Renal cortex interstitium (tissue), 11 donors: Measurements from ENCODE around the gene LRRC34. TPM values are rescaled to one million over a fixed set of nuclear protein-coding genes. Genes with fewer than 3 reads are reported as not detected.

Experiments used
- DNase-seq, 11 donors: peaks; one replicate each; pipeline ENCODE4 v3.0.0-alpha.2; 2013; ENCODE audit warnings: low read depth in 9 of 11, low spot score in 4 of 11; ENCODE audit errors: extremely low read depth in 1 of 11
- polyA plus RNA-seq, 3 donors: library from polyadenylated mRNA; unstranded; fragments of 120-200 nt; gene quantifications; one replicate each; pipeline ENCODE4 v1.2.1, GENCODE V29; 2013; ENCODE audit not compliant: insufficient read length in 3 of 3

Gene LRRC34
- polyA plus RNA-seq, 3 donors: 9.5 to 18.8 (median 12.3) TPM

DNA sequence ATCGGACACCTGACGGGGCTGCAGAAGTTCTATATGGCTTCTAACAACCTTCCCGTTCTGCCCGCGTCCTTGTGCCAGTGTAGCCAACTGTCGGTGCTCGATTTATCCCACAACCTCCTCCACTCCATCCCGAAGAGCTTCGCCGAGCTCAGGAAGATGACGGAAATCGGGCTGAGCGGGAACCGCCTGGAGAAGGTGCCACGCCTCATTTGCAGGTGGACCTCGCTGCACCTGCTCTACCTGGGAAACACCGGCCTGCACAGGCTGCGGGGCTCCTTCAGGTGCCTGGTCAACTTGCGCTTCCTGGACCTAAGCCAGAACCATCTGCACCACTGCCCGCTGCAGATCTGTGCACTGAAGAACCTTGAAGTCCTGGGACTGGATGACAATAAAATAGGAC is 9.8 kb upstream of the LRRC34 start:
- no peak for DNase-seq

DNA sequence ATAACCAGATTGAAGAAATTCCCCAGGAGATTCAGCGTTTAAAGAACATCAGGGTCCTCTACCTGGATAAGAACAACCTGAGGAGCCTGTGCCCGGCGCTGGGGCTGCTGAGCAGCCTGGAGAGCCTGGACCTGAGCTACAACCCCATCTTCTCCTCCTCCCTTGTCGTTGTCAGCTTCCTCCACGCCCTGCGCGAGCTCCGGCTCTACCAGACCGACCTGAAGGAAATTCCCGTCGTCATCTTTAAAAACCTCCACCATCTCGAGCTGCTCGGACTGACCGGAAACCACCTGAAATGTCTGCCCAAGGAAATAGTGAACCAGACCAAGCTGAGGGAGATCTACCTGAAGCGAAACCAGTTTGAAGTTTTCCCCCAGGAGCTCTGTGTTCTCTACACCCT is 9.4 kb upstream of the LRRC34 start:
- no peak for DNase-seq

DNA sequence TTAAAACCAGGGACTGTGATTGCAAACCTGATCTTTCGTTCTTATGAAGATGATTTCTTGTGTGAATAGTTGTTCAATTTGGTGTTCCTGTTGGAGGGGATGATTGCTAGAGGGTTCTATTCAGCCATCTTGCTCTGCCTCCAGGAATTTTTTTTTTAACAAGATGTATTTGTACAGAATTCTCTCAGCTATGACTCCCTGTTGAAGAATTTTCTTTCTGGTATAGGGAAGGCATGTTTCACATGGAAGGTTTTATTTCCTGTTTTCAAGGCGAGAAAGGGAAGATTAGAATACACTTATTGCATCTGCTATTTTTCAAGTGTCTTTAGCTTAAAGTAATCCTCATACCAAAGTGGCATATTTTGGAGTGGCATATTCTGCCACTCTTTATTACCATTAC is 5.6 kb upstream of the LRRC34 start:
- no peak for DNase-seq

DNA sequence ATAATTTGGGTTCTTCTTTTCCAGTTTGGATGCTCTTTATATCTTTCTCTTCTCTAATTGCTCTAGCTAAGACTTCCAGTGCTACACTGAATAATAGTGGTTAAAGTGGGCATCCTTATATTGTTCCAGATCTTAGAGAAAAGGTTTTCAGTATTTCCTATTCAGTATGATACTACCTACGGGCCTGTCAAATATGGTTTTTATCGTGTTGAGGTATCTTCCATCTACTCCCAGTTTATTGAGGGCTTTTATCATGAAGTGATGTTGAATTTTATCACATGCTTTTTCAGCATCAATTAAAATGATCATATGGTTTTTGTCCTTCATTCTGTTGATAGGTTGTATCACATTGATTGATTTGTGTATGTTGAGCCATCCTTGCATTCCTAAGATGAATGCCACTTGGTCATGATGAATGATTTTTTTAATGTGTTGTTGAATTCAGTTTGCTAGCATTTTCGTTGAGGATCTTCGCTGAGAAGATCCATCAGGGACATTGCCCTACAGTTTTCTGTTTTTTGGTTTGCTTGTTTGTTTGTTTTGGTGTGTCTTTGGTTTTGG is 3.0 kb upstream of the LRRC34 start:
- no peak for DNase-seq

DNA sequence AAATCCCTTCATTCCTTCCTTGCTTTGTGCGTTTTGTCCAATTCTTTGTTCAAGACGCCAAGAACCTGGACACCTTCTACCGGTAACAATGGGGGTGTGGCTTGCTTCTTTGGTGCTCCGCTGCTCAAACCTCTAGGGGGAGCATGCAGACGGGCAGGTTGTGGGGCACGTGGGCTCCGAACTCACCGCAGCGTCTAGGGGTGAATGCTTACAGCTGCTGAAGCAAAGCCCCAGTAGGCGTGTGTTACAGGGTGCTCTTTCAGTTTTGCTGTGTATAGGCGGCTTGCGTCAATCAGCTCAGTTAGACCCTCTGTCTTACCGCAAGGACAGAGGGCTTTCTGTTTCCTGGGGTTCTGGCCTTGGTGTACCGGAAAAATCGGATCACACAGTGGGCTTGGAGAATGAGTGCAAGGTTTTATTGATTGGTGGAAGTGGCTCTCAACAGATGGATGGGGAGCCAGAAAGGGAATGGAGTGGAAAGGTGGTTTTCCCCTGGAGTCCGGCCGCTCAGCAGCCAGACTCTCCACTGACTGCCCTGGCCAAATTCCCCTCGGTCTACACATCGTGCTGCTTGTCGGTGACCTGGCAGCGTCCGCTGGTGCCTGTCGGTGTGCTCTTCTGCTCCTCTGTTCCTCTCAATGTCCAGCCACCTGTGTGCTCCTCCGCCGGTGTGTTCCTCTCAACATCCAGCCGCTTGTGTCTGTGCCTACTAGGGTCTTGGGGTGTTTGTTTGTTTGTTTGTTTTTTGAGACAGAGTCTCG is 1.2 kb upstream of the LRRC34 start:
- DNase-seq: peak in 1 of 11 donors; percentile 13

DNA sequence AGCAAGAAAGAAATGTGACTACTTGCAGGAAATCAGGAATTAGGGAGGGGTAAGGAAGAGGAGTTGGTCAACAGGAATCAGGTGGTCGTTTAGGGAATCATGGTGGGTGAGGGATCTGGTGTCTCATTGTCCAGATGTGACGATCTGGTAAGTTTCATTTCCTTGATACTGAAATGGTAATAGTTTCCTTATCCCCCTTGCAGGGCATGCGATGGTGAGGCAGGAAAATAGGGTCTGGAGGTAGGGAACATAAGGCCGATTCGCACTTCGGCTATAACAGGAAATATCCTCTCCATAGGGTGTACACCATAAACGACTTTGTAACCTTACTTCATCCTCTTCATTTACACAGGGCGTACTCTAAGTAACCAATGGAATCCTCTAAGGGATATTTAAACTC is 574 bp upstream of the LRRC34 start:
- peak in 1 of 11 donors; percentile 20 for DNase-seq

DNA sequence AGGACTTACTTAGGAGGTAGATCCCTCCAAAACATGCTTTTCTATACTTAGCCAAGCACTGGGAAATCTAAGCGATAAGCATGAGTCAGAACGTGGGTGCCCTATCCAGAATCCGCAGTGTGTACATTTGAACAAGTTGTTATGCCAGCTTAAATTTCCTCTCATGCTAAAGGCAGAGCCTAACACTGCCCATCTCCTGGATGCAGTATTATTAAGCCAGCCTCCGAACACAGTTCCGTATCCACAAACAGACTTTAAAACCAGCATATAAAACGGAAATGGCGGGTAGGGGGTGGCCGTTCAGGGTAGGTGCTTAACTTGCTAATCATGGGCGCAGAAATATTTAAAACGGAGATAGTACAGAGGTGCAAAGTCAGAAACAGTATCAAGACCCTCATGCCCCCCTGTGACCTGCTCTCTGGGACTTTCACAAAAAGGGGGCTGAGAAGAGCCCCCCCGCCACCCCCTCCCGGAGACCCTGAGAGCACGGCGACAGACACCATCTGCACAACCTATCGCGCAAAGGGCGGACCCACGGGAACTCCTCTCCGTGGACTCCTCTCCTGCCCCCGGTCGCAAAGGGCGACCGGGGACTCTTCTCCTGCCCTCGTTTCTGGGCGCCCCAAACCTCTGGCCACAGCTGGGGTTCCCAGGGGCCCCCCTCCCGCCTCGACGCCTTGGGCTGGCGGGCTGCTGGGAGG is 923 bp downstream of the LRRC34 start:
- peak in 7 of 11 donors; percentile 7 to 51 (median 34) for DNase-seq

DNA sequence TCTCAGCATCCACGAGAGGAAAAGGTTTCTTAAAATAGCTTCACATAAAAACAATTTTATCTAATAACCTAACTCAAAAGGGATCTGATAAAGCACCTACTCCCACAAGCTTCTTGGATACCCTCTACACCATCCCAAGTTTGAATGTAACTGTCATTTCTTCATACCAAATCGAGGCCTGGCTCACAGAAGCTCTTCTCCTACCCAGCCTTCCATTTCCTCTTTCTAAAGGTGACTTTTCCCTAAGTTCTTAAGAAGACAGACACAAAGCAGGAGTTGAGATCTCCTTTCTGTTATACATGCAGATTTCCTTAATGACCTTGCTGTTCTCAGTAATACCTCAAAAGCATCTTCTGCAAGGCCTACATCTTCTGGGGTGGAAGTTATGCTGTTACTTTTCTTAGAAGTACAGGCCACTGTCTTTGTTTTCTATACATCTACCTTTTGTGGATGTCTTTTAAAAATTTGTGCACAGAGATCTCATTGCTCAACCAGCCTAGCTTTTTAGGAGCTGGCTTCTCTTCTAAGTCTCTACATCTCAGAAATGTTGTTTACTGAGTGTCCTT is 3.4 kb downstream of the LRRC34 start:
- DNase-seq: no peak

DNA sequence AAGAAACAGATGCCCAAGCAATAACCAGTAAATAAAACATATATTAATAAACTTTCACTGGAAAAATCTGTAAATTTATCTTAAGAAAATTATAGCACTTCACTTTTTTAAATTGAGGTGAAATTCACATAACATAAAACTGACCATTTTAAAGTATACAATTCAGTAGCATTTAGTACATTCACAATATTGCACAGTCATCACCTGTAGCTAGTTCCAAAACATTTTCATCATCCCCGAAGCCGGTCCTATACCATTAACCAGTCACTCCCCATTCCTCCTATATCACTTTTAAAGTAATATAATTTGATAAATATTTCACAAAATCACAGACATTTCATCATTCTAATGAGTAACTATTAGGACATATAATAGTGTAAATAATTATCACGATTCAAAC is 8.0 kb downstream of the LRRC34 start:
- no peak for DNase-seq

DNA sequence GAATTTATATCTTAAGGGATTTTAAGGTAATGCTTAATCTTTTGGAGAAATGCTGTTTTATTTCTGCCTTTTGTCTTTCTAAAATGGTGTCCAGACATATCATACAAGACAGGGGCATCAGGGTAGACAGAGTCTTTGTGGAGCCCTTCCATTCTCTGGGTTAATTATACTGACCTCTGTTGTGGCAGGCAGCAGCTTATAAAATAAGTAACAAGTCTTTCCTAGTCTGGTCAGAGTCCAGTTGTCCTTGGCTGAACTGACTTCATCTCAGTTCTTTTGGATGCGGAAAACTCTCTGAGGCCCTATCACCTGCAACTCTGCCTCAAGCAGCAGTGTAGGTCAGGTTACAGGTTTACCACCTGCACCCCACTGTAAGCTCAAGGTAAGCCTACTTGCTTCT is 20.3 kb downstream of the LRRC34 start:
- no peak for DNase-seq

DNA sequence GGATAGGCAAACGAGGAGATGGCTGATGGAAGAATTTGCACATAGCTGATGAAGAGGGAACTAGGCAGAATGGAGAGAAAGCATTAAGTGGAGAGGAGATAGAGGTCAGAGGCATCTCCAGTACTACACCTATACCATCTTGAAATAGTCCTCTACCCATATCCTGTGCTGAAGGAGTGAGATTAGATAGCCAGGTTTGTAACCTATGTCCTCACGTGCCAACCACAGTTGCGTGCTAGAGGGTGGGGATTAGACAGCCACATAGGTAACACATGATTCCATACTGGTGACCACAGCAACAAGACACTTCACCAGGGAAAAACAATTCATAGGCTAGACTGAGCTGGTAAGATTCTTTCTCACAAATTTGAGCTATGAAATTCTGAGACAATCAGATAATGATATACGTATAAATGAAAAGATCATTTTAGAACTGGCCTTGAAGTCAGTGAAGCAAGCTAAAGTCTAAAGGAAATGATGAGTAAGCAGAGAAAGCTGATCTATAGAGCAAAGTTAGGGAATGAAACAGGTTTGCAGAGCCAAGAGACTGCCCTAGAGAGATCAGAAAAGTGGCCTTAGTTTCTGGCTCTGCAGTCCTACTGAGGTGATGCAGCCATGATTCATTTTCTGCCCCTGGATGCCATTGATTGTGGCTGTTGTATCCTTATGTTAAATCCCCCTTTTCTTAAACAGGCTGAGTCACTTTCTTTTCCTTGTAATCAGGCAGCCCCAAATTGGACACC is 21.8 kb downstream of the LRRC34 start:
- DNase-seq: no peak

DNA sequence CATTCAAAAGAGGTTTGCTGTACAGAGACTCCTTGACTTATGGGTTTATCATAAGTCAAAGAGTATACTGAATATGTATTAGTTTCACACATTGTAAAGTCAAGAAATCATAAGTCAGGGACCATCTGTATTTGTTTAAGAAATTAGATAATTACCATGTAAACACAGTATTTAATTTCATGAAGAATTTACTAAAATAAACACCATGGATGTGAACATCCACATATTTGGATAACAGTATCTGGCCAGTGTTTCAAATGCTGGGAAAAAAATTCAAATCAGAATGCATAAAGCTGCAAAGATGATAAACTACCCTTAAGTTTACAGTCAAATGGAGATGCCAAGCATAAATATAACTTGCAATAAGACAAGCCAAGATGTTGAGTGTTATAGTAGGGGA is 22.5 kb downstream of the LRRC34 start:
- no peak for DNase-seq

DNA sequence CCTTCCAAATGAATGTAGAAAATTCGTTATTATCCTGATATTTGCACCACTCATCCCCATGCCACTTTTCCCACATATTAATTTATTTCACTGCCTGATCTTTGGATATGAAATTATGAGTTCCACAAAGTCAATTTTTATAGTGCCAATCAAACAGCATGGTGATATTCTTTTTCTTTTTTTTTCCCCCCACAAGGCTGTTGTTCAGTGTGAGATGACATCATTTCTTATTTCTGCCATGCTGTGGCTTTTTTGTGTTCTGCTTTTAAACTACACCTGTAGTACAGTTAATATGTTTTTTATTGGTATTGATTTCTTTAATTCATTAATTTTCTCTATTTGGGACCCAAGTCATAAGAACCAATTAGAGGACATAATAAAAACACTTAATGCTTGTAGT is 24.9 kb downstream of the LRRC34 start:
- DNase-seq: no peak

DNA sequence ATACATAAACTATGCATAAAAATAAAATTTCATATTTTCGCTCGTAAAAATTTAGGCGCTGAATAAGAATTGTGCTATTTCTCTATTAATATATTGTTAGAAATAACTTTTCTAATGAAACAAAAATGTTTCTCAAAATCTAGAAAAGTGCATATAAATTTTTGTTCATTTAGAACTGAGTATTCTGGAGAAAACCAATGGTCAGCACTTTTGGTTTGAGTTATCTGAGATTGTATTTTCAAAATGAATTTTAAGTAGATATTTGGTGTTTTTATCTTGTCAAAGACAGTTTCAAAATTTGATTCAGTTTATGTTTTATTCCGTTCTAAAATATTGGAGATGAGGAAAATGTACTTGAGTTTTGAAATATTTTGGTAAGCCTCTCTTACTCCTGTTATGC is 25.6 kb downstream of the LRRC34 start:
- DNase-seq: no peak

DNA sequence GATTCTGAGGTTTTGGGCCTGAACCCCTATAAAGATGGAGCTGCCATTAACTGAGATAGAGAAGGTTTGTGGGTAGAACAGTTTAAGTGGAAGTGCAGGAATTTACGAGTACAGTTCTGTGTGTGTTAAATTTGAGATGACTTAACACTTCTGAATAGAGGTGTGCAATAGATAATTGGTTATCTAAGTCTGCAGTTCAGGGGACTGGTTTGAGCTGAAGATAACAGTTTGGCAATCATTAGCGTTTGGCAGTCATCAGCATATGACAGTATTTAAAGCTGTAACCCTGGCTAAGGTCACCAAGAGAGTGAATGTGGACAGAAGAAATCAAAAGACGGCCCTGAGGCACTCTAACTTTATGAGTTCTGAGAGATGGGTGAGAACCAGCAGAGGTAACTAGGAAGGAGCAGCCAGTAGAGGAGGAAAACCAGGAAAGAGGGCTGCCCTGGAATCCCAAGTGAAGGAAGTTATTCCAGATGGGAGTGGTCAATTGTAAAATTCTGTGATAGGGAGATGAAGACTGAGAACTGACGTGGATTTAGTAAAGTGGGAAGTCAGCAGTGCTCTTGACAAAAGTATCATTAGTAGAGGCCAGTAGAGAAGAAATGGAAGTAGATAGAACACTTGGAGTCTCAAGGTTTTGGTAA is 31.4 kb downstream of the LRRC34 start:
- DNase-seq: no peak

DNA sequence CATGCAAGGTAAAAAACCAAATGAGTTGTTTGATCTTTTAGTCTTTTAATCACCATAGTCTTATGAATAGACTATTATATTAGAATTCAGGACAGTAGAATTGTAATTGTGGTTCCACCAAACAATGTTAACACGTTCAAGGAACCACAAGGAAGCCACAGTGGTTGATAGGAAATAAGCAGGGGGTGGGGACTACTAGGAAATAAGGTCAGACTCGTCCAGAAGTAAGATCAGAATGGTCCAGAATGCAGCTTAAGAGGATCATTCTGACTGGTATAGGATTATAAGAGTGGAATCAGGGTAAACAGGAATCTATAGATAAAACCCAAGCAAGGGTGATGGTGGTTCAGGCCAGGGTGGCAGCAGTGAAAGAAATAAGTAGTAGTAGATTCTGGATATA is 32.0 kb downstream of the LRRC34 start:
- no peak for DNase-seq

DNA sequence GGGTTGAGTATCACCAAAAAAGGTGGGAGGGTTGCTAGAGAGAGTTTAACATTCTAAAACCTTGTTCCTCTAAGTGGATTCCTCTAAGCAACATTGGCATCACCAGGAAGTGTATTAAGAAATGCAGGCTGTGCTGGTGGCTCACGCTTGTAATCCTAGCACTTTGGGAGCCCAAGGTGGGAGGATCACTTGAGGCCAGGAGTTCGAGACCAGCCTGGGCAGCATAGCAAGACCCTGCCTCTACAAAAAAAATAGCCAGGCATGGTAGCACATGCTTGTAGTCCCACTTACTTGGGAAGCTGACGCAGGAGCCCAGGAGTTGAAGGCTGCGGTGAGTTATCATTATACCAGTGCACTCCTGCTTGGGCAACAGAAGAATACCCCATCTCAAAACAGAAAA is 34.9 kb downstream of the LRRC34 start:
- no peak for DNase-seq

DNA sequence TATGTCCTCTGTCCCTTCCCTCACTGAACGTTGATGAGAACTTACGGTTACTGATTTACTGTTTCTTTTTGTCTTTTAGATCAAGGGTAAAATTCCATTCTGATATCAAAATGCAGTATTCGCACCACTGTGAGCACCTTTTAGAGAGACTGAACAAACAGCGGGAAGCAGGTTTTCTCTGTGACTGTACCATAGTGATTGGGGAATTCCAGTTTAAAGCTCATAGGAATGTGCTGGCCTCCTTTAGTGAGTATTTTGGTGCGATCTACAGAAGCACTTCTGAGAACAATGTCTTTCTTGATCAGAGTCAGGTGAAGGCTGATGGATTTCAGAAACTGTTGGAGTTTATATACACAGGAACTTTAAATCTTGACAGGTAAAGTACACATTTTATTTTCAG is 38.5 kb downstream of the LRRC34 start:
- no peak for DNase-seq
